IPS DF 4.7 (cell line): Measurements from ENCODE around the gene FGF18.
"Not testable (repeated sequence)": the region's sequence is repeated elsewhere in the genome, so short reads cannot be mapped to it uniquely, and the experiment has no call there.

ENCODE experiments used
- DNase-seq: peaks from one replicate; pipeline ENCODE4 v3.0.0-alpha.2; 2013; ENCODE audit warnings: low spot score; ENCODE audit errors: extremely low read depth

Gene FGF18

DNA sequence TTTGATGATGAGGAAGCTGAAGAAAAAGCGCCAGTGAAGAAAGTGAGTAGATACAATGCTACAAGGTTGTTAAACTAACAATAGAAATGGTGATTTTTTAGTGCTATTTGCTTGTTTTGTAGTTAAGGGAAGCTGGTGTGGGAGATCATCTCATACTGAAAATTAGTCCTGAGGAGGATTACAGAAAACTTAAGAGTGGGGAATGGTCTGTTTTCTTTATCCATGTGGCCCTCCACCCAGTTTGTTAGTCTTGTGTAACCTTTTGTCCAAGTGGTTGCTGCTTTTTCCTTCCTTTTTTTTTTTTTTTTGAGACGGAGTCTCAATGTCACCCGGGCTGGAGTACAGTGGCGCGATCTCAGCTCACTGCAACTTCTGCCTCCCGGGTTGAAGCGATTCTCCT, 19.3 kb upstream of the FGF18 start:
- DNase-seq, result no peak

- DNase-seq, result no peak
These were observed 18.1 kb upstream of the FGF18 start for GRCh38 chr5:171401167-171401947.

GRCh38 chr5:171402751-171403150, 16.7 kb upstream of the FGF18 start:
- not testable (repeated sequence) for DNase-seq

GRCh38 chr5:171405615-171406014, 13.8 kb upstream of the FGF18 start:
- DNase-seq, result no peak

DNA sequence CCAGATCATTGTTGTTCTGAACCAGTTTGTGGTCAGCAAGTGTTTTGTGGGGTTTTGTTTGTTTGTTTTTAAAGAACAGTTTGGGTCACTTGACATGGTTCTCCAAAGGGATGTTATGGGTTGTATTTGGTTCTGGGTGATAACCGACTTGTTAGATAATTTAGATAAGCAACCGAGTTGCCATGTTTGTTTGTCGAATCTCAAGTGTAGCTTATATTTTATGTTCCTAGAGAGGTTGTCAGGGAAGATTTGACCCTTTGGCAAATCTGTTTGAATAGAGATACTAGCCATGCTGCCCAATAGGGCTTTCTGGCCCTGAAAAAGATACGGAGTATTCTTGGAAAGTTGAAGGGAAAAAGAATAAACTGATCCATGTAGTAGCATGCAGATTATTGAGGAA, 12.2 kb upstream of the FGF18 start:
- no peak for DNase-seq

DNA sequence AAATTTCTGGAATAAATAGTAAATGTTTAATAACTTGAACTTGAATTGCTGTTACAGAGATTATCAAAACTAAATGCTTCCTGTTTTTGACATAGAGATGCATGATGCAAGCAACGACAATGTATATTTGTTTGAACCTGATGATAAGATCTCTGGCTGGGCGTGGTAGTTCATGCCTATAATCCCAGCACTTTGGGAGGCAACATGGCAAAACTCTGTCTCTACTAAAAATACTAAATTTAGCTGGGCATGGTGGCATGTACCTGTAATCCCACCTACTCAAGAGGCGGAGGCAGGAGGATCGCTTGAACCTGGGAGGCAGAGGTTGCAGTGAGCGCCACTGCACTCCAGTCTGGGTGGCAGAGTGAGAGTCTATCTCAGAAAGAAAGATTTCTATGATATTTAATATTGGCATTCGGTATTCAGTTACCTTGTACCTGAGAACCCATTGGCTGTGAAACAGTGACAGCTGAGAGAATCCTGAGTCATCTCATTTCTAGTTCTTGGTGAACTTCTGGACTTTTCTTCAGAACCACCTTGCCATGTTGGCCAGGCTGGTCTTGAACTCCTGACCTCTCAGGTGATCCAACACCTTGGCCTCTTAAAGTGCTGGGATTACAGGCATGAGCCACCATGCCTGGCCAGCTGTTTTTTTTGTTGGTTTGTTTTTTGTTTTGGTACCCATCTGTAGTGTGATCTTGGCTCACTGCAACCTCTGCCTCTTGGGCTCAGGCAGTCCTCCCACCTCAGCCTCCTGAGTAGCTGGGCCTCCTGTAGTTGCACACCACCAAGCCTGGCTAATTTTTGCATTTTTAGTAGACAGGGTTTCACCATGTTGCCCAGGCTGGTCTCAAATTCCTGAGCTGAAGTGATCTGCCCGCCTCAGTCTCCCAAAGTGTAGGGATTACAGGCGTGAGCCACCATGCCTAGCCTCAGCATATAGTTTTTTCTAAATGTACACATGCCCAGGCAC, 10.0 kb upstream of the FGF18 start:
- DNase-seq, result no peak

- DNase-seq, result no peak
These were observed 9.3 kb upstream of the FGF18 start for GRCh38 chr5:171410181-171410580.

DNA sequence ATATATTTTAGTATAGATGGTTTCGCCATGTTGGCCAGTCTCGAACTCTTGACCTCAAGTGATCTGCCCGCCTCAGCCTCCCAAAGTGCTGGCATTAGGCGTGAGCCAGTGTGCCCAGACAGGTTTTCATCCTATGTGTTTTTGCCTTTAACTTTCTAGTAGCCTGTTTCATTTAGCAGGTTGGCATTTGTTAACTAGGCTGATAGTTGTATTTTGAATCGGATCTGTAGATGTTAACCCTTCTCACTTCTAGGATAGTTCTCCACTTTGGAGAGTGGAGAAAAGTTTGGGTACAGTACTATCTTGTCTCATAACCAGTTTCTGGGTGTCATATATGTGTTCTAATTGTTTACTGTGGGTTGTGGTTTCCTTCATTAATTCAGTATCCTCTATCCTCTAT, 7.3 kb upstream of the FGF18 start:
- no peak for DNase-seq

DNA sequence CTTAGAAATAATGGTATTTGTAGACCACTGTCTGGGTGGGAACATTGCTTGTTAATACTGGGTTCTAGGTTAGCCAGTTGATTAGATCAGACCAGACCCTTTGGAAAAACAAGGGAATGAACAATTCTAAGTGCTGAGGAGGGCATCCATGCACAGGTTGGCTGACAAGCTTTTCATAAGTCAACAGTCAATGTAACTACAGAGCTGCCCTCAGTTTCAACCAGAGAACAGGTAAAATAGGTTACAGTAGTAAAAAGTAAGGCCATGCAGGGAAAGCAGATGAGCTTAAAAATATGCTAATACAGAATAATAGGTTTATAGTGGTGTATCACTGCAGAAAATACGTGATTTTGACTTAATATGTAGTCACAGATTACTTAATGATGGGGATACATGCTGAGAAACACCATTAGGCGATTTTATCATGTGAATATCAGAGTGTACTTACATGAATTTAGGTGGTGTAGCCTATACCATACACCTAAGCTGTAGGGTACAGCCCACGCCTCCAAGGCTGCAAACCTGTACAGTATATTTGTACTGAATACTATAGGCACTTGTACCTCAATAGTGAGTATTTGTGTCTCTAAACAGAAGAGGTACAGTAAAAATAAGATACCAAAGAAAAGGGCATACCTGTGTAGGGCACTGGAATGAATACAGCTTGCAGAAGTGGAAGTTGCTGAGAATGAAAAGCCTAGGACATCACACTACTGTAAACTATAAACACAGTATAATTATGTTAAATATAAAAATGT, 6.1 kb upstream of the FGF18 start:
- no peak for DNase-seq

DNA sequence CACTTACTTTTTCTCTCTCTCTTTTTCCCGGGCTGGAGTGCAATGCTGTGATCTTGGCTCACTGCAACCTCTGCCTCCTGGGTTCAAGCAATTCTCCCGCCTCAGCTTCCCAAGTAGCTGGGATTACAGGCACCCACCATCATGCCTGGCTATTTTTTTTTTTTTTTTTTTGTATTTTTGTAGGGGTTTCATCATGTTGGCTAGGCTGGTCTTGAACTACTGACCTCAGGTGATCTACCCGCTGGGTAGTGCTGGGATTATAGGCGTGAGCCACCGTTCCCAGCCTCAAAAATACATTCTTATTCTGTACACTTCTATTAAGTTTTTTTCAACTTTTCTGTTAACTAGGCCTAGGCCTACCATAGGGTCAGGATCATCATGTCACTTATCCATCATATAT, 5.5 kb upstream of the FGF18 start:
- not testable (repeated sequence) for DNase-seq

DNA sequence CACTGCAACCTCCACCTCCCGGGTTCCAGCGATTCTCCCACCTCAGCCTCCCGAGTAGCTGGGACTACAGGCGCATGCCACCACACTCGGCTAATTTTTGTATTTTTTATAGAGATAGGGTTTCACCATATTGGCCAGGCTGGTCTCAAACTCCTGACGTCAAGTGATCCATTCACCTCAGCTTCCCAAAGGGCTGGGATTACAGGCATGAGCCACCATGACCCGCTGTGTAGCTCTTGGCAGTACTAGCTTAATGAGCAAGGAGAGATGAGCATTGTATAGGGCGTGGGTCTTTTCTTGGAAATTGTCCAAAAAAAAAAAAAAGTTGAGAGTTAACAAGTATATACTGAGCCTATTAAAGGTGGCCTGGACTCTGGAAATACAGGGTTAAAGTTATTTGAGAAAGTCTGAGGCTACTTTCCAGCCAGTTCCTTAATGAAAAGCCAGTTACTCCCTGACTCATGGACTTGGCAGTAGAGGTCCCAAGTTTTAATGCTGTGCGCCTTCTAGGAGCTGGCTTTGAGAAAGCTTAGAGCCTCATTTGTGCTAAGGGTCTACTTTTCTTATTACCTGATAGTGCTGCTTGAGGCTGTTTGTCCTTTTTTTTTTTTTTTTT, 4.2 kb upstream of the FGF18 start:
- no peak for DNase-seq

DNA sequence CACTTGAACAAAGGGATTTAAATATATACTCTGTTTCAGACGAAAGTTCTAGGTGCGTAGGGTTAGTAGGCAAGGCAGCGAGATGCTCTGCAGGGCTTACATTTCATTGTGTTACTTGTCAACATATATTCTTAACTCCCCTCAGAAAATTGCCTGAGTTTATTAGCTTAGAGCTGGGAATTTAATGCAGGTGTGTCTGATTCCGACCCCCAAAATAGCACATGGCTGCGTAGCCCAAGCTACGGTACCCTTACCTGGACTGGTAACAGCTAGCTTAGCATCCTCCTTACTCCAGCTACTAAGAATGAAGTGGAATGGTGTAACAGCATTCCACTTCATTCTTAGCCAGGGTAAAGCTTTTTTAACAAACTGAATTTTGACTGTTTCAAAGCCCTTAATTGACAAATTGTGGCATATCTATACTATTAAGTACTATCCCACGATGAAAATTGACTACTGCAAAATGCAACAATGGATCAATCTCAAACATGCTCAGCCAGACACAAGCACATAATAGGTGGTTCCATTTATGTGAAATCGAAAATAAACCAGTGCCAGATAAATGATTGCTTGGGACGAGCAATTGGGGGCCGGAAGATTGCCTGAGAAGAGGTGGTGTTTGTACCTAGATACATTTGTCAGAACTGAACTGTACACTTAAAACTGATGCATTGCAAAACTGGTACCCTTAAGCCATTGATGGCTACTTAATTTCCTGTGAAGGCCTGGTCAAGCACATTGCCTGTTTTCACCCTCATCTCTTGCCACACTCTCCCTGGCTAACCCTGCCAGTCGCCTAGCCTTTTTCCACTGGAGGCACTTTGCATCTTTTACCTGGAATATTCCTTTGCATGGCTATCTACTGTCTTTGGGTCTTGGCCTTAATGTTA, 3.0 kb upstream of the FGF18 start:
- no peak for DNase-seq

DNA sequence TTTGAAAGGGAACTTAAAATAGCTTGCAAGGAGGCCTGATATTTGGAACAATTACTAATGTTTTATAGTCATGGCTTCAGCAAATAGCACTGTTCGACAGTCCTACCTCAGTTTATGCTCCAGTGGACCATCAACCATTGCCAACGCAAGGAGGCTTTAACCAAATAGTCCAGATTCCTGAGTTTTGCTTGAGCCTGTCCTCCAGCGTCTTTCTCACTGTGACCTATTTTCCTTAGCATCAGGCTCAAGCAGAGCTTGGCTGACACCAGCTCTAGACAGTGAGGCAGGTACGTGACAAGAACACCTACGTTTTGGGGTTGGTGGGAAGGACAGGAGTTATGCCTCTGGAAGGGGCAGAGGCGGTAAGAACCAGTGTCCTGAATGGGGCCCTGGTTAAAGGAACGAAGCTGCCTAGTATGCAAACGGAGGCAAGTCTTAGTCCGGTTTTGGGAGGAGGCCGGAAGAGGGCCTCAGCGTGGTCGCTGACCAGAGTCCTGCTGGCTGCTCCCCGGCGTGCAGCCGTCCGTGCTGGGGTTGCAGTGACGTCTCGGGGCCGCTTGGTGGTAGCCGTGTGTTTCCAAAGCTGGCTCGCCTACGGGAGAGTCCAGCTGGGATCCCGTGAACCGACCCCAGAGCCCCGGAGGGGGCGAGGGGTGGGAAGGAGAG, 998 bp upstream of the FGF18 start:
- DNase-seq, result no peak

DNA sequence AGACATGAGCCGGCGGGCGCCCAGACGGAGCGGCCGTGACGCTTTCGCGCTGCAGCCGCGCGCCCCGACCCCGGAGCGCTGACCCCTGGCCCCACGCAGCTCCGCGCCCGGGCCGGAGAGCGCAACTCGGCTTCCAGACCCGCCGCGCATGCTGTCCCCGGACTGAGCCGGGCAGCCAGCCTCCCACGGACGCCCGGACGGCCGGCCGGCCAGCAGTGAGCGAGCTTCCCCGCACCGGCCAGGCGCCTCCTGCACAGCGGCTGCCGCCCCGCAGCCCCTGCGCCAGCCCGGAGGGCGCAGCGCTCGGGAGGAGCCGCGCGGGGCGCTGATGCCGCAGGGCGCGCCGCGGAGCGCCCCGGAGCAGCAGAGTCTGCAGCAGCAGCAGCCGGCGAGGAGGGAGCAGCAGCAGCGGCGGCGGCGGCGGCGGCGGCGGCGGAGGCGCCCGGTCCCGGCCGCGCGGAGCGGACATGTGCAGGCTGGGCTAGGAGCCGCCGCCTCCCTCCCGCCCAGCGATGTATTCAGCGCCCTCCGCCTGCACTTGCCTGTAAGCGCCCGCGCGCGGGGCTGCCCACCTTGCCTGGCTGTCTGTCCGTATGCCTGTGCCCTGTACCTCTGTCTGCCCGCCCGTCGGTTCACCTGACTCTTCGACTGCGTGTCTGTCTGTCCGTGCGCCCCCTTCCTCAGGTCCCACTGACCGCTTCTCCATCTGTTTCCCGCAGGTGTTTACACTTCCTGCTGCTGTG, 412 bp downstream of the FGF18 start:
- DNase-seq, result no peak

DNA sequence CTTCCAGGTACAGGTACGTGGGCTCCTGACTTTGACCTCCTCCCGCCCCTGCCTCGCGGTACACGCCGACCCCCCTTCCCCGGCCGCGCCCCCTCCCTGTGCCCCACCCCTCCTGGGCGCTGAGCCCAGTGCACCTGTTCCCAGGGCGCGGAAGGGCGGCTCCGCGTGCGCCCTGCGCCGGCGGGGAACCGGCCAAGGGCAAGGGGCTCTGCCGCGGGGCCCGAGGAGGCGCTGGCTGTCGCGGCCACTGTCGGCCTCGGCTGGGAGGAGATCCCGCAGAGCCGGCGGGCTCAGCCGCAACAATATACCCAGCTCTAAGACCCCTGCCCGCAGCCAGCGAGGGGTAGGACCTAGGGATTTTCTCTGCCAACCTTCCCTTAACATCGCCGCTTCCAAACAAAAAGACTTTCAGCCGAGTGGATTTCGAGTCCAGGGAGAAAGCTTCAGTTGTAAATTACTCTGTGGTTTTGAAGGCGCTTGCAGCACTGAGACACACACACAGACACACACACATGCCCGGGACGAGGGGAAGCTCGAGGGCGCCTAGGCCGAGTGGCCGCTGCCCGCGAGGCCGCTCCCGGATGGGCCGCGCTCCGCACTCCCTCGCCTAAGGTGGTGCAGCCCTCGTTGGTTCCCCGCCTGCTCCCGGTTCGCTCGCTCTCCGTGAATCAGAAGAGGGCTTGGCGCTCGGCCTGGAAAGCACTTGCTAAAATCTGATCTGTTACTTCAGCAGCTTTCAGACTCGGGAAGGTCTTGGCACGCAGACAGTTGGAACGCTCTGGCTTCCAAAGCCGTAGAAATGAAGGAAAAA, 1.2 kb downstream of the FGF18 start:
- no peak for DNase-seq

GRCh38 chr5:171421331-171422262, 2.1 kb downstream of the FGF18 start:
- DNase-seq, result no peak

DNA sequence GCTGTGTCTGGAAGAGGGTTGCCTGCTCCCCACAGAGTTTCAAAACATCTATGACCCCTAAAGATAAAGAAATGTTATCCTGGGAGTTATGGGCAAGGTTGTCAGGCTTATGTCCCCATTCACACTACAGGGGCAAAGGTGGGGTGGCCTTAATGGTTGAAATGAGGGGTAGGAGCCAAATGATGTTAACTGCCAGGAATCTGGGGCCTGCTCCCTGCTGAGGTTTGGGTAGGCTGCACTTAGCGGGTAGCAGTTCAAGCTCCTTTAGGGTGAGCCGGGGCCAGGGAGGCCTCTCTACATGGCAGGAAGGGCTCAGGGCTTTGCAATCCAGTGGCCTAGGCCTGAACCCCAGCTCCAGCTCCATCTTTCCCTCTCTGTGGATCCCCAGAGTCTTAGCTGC, 3.0 kb downstream of the FGF18 start:
- DNase-seq, result no peak
